ENCODE data around the gene BRMS1.

The BRMS1 gene

DNA sequence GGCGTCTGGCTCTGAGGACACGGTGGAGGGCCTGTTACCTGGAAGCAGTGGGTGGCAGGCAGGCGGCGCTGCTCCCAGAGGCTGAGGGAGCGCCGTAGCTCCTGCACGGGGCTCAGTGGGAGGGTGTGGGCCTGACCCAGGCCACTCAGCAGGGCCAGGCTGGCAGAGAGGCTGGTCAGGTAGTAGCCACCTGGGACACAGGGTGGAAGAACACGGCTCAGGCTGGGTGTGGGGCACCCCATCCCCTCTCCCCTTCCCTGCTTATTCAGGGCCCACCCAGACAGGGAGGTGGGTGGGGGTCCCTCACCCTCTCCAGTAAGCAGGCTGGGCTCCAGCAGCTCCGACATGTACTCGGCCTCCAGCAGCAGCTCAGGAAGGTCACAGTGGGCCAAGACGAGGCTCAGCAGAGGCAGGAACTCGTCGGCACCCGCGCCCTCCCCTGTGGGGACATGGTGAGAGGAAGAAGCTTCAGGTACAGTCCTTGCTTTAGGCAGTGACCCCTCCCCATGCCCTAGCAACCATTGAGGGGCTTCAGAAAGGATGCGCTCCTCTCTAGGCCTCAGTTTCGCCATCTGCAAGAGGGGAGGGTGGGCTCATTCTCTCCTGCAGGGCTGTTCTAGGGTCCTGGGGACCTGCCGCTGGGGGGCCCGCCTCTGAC, 11.6 kb downstream of the BRMS1 start:
- no peak overlapping the region for H3K4me3 ChIP-seq (ENCODE audit: low read depth, low read length)
- TF ChIP-seq CTCF (IDR thresholded peaks at IDR 0.05; ENCODE audit: low read depth, low read length) = no peak

DNA sequence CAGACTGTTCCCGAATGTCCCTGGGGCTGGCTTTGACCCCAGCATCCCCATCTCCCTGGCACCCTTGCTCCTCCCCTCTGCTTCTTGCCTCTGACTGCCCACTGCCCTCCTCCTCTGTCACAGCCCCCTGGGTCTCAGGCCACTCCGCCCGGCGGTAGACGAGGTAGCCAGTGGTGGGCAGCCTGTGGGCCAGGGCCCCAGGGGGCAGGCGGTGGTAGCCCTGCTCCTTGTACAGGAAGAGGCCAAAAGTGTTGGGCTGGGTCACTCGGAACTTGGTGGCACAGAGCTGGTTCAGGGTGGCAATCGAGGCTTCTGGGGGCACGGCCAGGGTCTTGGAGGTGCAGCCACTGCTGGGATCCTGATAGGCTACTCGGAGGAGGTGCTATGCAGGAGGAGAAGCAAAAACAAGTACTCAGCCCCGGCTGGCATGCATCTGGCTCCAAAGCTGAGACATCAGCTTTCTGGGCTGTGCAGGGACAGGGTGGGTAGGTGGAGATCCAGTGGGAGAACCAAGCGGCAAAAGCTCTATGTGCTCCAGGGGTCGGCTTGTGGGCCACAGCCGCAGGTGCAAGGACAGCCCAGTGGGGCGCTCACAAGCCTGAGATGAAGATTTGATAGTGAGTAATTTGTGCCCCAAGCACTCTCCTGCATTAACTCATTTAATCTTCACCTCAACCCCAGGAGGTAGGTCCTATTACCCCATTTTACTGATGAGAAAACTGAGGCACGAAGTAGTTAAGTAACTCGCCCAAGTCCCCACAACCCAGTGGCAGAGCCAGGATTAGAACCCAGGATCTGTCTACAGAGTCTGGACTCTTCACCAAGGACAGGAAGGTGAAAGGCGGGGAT, 12.3 kb downstream of the BRMS1 start:
- no peak overlapping the region for H3K4me3 ChIP-seq (ENCODE audit: low read depth, low read length)
- TF ChIP-seq CTCF (IDR thresholded peaks at IDR 0.05; ENCODE audit: low read depth, low read length) = no peak

DNA sequence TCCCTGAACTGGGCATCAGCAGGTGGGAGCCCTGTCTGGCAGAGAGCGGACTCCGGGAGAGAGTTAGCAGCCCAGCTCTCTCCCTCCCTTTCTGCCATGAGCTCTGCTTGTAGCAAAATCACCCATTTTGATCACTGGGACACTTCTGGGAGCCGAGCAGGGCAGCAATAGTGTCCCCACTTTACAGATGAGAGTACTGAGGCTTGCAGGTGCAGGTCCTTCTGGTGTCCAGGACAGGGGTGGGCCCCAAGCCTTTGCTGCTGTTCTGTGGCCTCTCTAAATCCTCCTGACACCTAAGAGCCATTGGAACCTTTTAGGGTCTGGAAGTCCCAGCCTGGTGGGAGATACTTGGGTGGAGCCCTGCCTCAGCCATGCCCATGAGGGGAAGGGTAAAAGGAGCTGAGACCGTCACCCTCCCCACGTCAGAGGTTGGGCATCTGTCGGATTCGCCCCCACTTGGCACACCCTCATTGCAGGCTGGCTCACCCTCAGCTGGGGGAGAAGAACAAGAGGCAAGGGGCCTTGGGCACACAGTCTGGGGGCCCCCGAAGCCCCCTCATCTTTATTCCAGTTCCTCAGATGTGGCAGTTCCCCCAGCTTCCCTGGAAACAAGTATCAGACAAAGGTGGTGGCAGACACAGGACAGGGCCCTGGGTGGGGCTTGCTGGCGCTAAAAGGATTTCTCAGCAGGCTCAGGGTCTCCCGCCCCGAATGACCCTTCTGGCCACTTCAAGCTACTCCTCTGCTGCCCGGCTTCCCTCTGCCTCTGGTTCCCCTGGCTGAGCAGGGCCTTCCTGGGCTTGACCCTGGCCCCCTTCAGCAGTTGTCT, 13.1 kb downstream of the BRMS1 start:
- TF ChIP-seq CTCF (IDR thresholded peaks at IDR 0.05; ENCODE audit: low read depth, low read length) = no peak
- no peak overlapping the region for H3K4me3 ChIP-seq (ENCODE audit: low read depth, low read length)

DNA sequence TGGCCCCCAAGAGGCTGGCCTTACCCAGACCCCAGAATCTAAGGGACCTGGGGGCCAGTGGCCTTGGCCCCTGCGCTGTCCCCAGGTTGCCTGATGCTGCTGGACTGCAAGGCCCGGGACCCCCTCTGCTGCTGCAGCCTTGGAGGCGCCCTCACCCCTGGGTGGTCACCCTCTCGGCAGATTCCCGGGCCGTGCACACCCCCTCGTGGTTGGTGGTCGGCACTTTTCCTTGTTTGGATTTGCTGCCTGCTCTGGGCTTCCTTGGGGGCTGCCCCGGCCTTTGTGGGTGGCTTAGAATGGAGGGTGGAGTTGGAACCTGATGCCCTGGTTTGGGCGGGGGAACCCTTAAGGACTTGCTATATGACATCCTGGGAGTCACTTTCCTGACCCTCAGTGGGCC, 14.0 kb downstream of the BRMS1 start:
- no peak for TF ChIP-seq CTCF (IDR thresholded peaks at IDR 0.05; ENCODE audit: low read depth, low read length)
- H3K4me3 ChIP-seq (ENCODE audit: low read depth, low read length) = no peak overlapping the region

DNA sequence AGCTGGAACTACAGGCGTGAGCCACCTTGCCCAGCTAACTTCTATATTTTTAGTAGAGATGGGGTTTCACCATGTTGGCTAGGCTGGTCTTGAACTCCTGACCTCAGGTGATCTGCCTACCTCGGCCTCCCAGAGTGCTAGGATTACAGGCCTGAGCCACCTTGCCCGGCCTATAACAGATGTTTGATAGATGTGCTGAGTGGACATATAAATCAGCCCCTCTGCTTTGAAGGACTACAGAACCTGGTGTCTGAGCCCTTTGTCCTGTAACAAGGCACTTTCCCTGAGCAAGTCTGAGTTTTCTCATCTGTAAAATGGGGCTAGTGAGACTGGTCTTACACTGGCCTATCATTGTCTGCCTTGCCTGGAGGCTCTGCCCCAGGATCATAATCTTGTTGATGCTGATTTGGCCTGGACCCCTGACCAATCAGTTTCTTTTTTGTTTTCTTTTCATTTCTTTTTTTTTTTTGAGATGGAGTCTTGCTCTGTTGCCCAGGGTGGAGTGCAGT, 15.7 kb downstream of the BRMS1 start:
- no peak for TF ChIP-seq CTCF (IDR thresholded peaks at IDR 0.05; ENCODE audit: low read depth, low read length)
- H3K4me3 ChIP-seq (ENCODE audit: low read depth, low read length) = no peak overlapping the region

- TF ChIP-seq CTCF (IDR thresholded peaks at IDR 0.05; ENCODE audit: low read depth, low read length) = peak; percentile 81
- H3K4me3 ChIP-seq (ENCODE audit: low read depth, low read length) = no peak overlapping the region
Measured at GRCh38 chr11:66328302-66329144, 16.4 kb downstream of the BRMS1 start.

Data from WI38 (cell line).